Esophagus muscularis mucosa (tissue), 4 donors: ENCODE results near the gene AGAP9.

ENCODE experiments used
- CTCF ChIP-seq, 3 experiments: fragments of 200-600 bp in 2 of 3; fragments of 450-650 bp in 1 of 3; sonication (generic) in 2 of 3; IDR thresholded peaks; one replicate each; pipeline ENCODE4 v1.5.1; 2017 to 2019; ENCODE audit warnings: antibody characterized with exemption in 3 of 3, mild to moderate bottlenecking in 2 of 3, moderate library complexity in 1 of 3
- EP300 ChIP-seq: sonication (generic); formaldehyde crosslinking; IDR thresholded peaks from one replicate; pipeline ENCODE4 v1.6.1; 2017; ENCODE audit warnings: antibody characterized with exemption
- POLR2A ChIP-seq: fragments of 450-650 bp; IDR thresholded peaks from one replicate; pipeline ENCODE4 v1.6.1; 2017; ENCODE audit warnings: antibody characterized with exemption, moderate library complexity, mild to moderate bottlenecking, low read depth
- POLR2AphosphoS5 ChIP-seq, 2 donors: sonication (generic); formaldehyde crosslinking; IDR thresholded peaks; one replicate each; pipeline ENCODE4 v1.6.1; 2017; ENCODE audit warnings: antibody characterized with exemption in 2 of 2

GRCh38 chr10:47458466-47459154, 64.8 kb downstream of the AGAP9 start:
- TF ChIP-seq POLR2A = no peak
- TF ChIP-seq POLR2AphosphoS5 (IDR thresholded peaks at IDR 0.05) = no peak
- no peak for TF ChIP-seq CTCF (IDR thresholded peaks at IDR 0.05)
- TF ChIP-seq EP300 = no peak
